ENCODE measurements around the gene DSCAM. TPM values are rescaled to one million over a fixed set of nuclear protein-coding genes. Genes with fewer than 3 reads are reported as not detected.

Gene DSCAM
- total and polyA plus RNA-seq, 2 donors (not counting 3 experiments of a cell fraction or from before 2014, with no cell fraction given): not detected

- intact Hi-C loops (cut with micrococcal nuclease): no loop called here
- Histone ChIP-seq H2AFZ (ENCODE audit: low read depth, low read length) (no peak overlapping the region), H3K27me3 (ENCODE audit: control insufficient read depth in 2 of 2, insufficient read depth in 2 of 2, low read length in 2 of 2) (no peaks in the 10 kb centered on the region), H3K79me2 (ENCODE audit: control insufficient read depth, insufficient read depth, low read length) (no peaks in the 10 kb centered on the region), H3K4me1 (ENCODE audit: control insufficient read depth, extremely low read depth, insufficient read depth, low read length) (no peaks in the 10 kb centered on the region), H3K4me3 (replicated peaks in 1 of 3; ENCODE audit: insufficient read depth in 1 of 3, low read depth in 1 of 3, low read length in 3 of 3) (no peak overlapping the region), H3K27ac (ENCODE audit: insufficient read depth, low read depth, low read length) (no peak overlapping the region), H4K20me1 (replicated peaks; ENCODE audit: control insufficient read depth, extremely low read depth, insufficient read depth, low read length) (no peaks in the 10 kb centered on the region), H3K9ac (replicated peaks; ENCODE audit: extremely low read depth, insufficient read depth, low read length) (no peak overlapping the region), H3K9me3 (replicated peaks; ENCODE audit: control insufficient read depth, insufficient read depth, low read length) (peaks cover 4% of the 10 kb centered on the region), H3K9me1 (replicated peaks; ENCODE audit: control insufficient read depth, extremely low read depth, insufficient read depth, low read length) (no peaks in the 10 kb centered on the region), H3K4me2 (ENCODE audit: insufficient read depth, low read length) (no peak overlapping the region), H3K36me3 (ENCODE audit: control insufficient read depth in 2 of 2, extremely low read depth in 1 of 2, insufficient read depth in 2 of 2, low read length in 2 of 2) (no peaks in the 10 kb centered on the region)
- no peak for DNase-seq (ENCODE audit: low read depth, low spot score)
- FAIRE-seq: no peak
- no TSS peak for BruUV-seq (replicated peaks)
- POLR2A ChIA-PET: no interaction called here
- CTCF ChIA-PET: no interaction called here
- no peak for TF ChIP-seq GATA2 (IDR thresholded peaks at IDR 0.05; ENCODE audit: insufficient read depth, insufficient read length, low read depth, low read length)
- no peak for TF ChIP-seq CTCF (IDR thresholded peaks at IDR 0.05; ENCODE audit: extremely low read depth in 1 of 2, insufficient read depth in 1 of 2, low read depth in 1 of 2, low read length in 2 of 2)
- no peak for TF ChIP-seq POLR2A (IDR thresholded peaks at IDR 0.05; ENCODE audit: low read depth, low read length)
- TF ChIP-seq JUN (IDR thresholded peaks at IDR 0.05; ENCODE audit: borderline replicate concordance, insufficient read depth, insufficient read length, low read depth): no peak
- dilution Hi-C loops (cut with MboI; ENCODE audit: extremely low pct_ligation_motif_present, low sequenced_read_pairs): no loop called here
Observed at GRCh38 chr21:40472013-40472412, 374.9 kb downstream of the DSCAM start.

GRCh38 chr21:40471103-40471502, 375.9 kb downstream of the DSCAM start:
- FAIRE-seq (no peak), DNase-seq (ENCODE audit: low read depth, low spot score) (no peak)
- no peaks in the 10 kb centered on the region for H3K27me3 ChIP-seq (ENCODE audit: control insufficient read depth in 2 of 2, insufficient read depth in 2 of 2, low read length in 2 of 2)
- H3K4me3 ChIP-seq (replicated peaks in 1 of 3; ENCODE audit: insufficient read depth in 1 of 3, low read depth in 1 of 3, low read length in 3 of 3): no peak overlapping the region
- H3K9ac ChIP-seq (replicated peaks; ENCODE audit: extremely low read depth, insufficient read depth, low read length): no peak overlapping the region
- BruUV-seq (replicated peaks): no TSS peak
- H3K79me2 ChIP-seq (ENCODE audit: control insufficient read depth, insufficient read depth, low read length): no peaks in the 10 kb centered on the region
- H3K4me2 ChIP-seq (ENCODE audit: insufficient read depth, low read length): no peak overlapping the region
- H3K9me1 ChIP-seq (replicated peaks; ENCODE audit: control insufficient read depth, extremely low read depth, insufficient read depth, low read length): no peaks in the 10 kb centered on the region
- H3K27ac ChIP-seq (ENCODE audit: insufficient read depth, low read depth, low read length): no peak overlapping the region
- peaks cover 4% of the 10 kb centered on the region for H3K9me3 ChIP-seq (replicated peaks; ENCODE audit: control insufficient read depth, insufficient read depth, low read length)
- ChIA-PET POLR2A (no interaction called here), CTCF (no interaction called here)
- H3K36me3 ChIP-seq (ENCODE audit: control insufficient read depth in 2 of 2, extremely low read depth in 1 of 2, insufficient read depth in 2 of 2, low read length in 2 of 2): no peaks in the 10 kb centered on the region
- no peak overlapping the region for H2AFZ ChIP-seq (ENCODE audit: low read depth, low read length)
- intact Hi-C loops (cut with micrococcal nuclease): no loop called here
- H4K20me1 ChIP-seq (replicated peaks; ENCODE audit: control insufficient read depth, extremely low read depth, insufficient read depth, low read length): no peaks in the 10 kb centered on the region
- H3K4me1 ChIP-seq (ENCODE audit: control insufficient read depth, extremely low read depth, insufficient read depth, low read length): no peaks in the 10 kb centered on the region
- dilution Hi-C loops (cut with MboI; ENCODE audit: extremely low pct_ligation_motif_present, low sequenced_read_pairs): no loop called here
- no peak for TF ChIP-seq GATA2 (IDR thresholded peaks at IDR 0.05; ENCODE audit: insufficient read depth, insufficient read length, low read depth, low read length)
- TF ChIP-seq FOS (IDR thresholded peaks at IDR 0.05; ENCODE audit: borderline replicate concordance, insufficient read depth, low read length): no peak
- TF ChIP-seq EZH2 (IDR thresholded peaks at IDR 0.05; ENCODE audit: borderline replicate concordance, low read depth, low read length, severe bottlenecking): no peak
- no peak for TF ChIP-seq JUN (IDR thresholded peaks at IDR 0.05; ENCODE audit: borderline replicate concordance, insufficient read depth, insufficient read length, low read depth)
- no peak for TF ChIP-seq POLR2AphosphoS5 (IDR thresholded peaks at IDR 0.05; ENCODE audit: insufficient read depth, low read depth, low read length)
- TF ChIP-seq MAX (IDR thresholded peaks at IDR 0.05; ENCODE audit: insufficient read depth, insufficient read length): no peak
- TF ChIP-seq POLR2A (IDR thresholded peaks at IDR 0.05; ENCODE audit: low read depth, low read length): no peak
- no peak for TF ChIP-seq MYC (IDR thresholded peaks at IDR 0.05; ENCODE audit: low read depth, low read length)
- TF ChIP-seq CTCF (IDR thresholded peaks at IDR 0.05; ENCODE audit: extremely low read depth in 1 of 2, insufficient read depth in 1 of 2, low read depth in 1 of 2, low read length in 2 of 2): no peak
